ENCODE measurements around the gene FBXL15.

DNA sequence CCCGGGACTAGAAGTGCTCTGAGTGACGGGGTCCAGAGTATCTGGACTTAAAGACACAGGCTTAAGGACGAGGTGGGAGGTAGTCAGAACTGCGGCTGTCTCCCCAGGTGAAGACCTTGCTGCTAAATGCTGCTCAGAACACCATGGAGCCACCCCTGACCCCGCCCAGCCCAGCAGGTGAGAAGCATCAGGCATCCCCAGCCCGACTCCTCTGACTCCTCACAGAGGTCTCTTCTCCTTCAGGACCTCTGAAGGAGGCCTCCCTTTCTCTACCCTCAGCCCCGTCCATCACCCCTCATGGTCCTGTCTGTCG lies 19.3 kb upstream of the FBXL15 start:
- TF ChIP-seq, protein P1, sequence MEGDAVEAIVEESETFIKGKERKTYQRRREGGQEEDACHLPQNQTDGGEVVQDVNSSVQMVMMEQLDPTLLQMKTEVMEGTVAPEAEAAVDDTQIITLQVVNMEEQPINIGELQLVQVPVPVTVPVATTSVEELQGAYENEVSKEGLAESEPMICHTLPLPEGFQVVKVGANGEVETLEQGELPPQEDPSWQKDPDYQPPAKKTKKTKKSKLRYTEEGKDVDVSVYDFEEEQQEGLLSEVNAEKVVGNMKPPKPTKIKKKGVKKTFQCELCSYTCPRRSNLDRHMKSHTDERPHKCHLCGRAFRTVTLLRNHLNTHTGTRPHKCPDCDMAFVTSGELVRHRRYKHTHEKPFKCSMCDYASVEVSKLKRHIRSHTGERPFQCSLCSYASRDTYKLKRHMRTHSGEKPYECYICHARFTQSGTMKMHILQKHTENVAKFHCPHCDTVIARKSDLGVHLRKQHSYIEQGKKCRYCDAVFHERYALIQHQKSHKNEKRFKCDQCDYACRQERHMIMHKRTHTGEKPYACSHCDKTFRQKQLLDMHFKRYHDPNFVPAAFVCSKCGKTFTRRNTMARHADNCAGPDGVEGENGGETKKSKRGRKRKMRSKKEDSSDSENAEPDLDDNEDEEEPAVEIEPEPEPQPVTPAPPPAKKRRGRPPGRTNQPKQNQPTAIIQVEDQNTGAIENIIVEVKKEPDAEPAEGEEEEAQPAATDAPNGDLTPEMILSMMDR (conservative IDR thresholded peaks at IDR 0.05; ENCODE audit: low read depth in 2 of 2) = no peak
- no peak for TF ChIP-seq EZH2 (IDR thresholded peaks at IDR 0.05; ENCODE audit: low read depth, unreplicated experiment)
- TF ChIP-seq, protein P2, sequence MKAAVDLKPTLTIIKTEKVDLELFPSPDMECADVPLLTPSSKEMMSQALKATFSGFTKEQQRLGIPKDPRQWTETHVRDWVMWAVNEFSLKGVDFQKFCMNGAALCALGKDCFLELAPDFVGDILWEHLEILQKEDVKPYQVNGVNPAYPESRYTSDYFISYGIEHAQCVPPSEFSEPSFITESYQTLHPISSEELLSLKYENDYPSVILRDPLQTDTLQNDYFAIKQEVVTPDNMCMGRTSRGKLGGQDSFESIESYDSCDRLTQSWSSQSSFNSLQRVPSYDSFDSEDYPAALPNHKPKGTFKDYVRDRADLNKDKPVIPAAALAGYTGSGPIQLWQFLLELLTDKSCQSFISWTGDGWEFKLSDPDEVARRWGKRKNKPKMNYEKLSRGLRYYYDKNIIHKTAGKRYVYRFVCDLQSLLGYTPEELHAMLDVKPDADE (IDR thresholded peaks at IDR 0.05) = no peak
- TF ChIP-seq POLR2AphosphoS5 (IDR thresholded peaks at IDR 0.05; ENCODE audit: low read depth) = no peak
- TF ChIP-seq, protein P3, sequence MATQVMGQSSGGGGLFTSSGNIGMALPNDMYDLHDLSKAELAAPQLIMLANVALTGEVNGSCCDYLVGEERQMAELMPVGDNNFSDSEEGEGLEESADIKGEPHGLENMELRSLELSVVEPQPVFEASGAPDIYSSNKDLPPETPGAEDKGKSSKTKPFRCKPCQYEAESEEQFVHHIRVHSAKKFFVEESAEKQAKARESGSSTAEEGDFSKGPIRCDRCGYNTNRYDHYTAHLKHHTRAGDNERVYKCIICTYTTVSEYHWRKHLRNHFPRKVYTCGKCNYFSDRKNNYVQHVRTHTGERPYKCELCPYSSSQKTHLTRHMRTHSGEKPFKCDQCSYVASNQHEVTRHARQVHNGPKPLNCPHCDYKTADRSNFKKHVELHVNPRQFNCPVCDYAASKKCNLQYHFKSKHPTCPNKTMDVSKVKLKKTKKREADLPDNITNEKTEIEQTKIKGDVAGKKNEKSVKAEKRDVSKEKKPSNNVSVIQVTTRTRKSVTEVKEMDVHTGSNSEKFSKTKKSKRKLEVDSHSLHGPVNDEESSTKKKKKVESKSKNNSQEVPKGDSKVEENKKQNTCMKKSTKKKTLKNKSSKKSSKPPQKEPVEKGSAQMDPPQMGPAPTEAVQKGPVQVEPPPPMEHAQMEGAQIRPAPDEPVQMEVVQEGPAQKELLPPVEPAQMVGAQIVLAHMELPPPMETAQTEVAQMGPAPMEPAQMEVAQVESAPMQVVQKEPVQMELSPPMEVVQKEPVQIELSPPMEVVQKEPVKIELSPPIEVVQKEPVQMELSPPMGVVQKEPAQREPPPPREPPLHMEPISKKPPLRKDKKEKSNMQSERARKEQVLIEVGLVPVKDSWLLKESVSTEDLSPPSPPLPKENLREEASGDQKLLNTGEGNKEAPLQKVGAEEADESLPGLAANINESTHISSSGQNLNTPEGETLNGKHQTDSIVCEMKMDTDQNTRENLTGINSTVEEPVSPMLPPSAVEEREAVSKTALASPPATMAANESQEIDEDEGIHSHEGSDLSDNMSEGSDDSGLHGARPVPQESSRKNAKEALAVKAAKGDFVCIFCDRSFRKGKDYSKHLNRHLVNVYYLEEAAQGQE (IDR thresholded peaks at IDR 0.05; ENCODE audit: unreplicated experiment) = no peak
- TF ChIP-seq JUNB (IDR thresholded peaks at IDR 0.05; ENCODE audit: unreplicated experiment) = no peak
- TF ChIP-seq EZH2phosphoT487 (IDR thresholded peaks at IDR 0.05; ENCODE audit: unreplicated experiment) = no peak
- TF ChIP-seq, protein P4, sequence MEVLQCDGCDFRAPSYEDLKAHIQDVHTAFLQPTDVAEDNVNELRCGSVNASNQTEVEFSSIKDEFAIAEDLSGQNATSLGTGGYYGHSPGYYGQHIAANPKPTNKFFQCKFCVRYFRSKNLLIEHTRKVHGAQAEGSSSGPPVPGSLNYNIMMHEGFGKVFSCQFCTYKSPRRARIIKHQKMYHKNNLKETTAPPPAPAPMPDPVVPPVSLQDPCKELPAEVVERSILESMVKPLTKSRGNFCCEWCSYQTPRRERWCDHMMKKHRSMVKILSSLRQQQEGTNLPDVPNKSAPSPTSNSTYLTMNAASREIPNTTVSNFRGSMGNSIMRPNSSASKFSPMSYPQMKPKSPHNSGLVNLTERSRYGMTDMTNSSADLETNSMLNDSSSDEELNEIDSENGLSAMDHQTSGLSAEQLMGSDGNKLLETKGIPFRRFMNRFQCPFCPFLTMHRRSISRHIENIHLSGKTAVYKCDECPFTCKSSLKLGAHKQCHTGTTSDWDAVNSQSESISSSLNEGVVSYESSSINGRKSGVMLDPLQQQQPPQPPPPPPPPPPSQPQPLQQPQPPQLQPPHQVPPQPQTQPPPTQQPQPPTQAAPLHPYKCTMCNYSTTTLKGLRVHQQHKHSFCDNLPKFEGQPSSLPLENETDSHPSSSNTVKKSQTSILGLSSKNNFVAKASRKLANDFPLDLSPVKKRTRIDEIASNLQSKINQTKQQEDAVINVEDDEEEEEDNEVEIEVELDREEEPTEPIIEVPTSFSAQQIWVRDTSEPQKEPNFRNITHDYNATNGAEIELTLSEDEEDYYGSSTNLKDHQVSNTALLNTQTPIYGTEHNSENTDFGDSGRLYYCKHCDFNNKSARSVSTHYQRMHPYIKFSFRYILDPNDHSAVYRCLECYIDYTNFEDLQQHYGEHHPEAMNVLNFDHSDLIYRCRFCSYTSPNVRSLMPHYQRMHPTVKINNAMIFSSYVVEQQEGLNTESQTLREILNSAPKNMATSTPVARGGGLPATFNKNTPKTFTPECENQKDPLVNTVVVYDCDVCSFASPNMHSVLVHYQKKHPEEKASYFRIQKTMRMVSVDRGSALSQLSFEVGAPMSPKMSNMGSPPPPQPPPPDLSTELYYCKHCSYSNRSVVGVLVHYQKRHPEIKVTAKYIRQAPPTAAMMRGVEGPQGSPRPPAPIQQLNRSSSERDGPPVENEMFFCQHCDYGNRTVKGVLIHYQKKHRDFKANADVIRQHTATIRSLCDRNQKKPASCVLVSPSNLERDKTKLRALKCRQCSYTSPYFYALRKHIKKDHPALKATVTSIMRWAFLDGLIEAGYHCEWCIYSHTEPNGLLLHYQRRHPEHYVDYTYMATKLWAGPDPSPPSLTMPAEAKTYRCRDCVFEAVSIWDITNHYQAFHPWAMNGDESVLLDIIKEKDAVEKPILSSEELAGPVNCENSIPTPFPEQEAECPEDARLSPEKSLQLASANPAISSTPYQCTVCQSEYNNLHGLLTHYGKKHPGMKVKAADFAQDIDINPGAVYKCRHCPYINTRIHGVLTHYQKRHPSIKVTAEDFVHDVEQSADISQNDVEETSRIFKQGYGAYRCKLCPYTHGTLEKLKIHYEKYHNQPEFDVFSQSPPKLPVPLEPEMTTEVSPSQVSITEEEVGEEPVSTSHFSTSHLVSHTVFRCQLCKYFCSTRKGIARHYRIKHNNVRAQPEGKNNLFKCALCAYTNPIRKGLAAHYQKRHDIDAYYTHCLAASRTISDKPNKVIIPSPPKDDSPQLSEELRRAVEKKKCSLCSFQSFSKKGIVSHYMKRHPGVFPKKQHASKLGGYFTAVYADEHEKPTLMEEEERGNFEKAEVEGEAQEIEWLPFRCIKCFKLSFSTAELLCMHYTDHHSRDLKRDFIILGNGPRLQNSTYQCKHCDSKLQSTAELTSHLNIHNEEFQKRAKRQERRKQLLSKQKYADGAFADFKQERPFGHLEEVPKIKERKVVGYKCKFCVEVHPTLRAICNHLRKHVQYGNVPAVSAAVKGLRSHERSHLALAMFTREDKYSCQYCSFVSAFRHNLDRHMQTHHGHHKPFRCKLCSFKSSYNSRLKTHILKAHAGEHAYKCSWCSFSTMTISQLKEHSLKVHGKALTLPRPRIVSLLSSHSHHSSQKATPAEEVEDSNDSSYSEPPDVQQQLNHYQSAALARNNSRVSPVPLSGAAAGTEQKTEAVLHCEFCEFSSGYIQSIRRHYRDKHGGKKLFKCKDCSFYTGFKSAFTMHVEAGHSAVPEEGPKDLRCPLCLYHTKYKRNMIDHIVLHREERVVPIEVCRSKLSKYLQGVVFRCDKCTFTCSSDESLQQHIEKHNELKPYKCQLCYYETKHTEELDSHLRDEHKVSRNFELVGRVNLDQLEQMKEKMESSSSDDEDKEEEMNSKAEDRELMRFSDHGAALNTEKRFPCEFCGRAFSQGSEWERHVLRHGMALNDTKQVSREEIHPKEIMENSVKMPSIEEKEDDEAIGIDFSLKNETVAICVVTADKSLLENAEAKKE (CRISPR knock-in tag; IDR thresholded peaks at IDR 0.05) = no peak
- TF ChIP-seq NANOG (IDR thresholded peaks at IDR 0.05; ENCODE audit: borderline replicate concordance) = no peak
- no peak for TF ChIP-seq CREB1 (CRISPR knock-in tag; IDR thresholded peaks at IDR 0.05; ENCODE audit: low read depth)
- no peak for TF ChIP-seq ZNF331 (CRISPR knock-in tag; IDR thresholded peaks at IDR 0.05; ENCODE audit: low read depth)
